ENCODE measurements around the gene NFATC3.

NFATC3 gene

DNA sequence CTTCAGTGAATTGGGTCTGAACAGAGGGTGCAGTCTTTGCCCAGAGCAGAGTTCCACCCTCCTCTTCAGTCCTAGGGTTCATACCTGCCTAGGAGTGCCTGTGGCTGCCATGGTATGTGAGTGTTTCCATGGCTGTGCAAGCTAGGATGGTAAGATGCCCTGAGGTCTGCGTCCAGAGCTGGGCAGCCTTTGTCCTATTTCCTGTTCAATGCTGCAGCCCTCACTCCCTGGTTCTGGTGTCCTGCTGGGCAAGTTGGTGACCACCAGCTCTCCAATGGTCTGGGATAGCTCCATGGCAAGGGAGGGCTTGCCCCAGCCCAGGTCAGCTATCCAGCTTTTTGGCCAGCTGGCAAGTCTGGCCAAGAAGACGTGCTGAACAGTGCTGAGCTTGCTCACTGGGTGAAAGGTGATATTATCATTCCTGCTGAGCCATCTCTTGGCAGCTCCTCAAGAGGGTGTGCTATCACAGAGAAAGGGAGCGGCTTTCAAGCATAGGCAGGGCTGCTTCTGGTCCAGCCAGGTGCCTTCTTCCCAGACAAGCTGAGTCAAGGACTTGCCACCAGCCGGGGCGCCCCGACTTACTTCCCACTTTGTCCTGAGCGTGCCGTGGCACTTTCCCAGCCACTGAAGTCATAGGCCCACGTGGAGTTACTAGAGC, 13.0 kb upstream of the NFATC3 start:
- no peak for DNase-seq

DNA sequence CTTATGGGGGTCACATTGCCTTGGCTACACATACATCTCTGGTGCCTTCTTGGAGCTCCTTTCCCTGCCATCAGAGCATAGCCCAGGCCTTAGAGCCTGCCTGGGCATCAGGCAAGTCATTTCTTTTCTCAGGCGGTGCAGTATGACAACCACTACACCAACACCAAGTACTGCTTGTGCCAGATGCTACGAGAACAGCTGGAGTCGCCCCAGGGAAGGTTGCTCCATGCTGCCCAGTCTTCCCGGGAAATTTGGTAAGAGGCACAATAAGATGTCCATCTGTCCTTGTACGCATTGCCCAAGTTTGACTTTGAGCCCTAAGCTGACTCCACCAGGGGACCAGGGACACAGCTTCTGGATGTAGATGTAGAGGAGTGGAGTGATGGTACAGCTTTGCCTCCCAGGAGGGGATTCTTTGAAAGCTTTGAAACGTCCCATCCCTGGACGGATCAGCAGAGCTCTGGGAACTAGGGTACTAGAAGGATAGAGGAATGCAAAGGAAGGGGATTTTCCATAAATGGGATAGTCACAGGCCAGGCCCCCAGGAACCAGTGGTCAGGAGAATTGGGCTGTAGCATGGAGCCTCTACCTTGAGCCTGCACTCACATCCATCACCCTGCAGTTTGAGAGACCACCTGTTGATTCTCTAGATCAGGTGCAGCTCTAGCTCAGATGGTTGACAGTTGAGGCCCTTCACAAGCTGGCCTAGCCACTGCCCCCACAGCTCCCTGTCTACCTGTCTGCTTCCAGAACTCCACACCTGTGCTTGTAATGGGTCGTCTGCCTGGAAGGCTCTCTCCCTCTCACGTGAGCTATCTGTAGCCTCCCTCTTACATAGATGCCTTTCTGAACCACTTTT, 11.0 kb upstream of the NFATC3 start:
- no peak for DNase-seq

DNA sequence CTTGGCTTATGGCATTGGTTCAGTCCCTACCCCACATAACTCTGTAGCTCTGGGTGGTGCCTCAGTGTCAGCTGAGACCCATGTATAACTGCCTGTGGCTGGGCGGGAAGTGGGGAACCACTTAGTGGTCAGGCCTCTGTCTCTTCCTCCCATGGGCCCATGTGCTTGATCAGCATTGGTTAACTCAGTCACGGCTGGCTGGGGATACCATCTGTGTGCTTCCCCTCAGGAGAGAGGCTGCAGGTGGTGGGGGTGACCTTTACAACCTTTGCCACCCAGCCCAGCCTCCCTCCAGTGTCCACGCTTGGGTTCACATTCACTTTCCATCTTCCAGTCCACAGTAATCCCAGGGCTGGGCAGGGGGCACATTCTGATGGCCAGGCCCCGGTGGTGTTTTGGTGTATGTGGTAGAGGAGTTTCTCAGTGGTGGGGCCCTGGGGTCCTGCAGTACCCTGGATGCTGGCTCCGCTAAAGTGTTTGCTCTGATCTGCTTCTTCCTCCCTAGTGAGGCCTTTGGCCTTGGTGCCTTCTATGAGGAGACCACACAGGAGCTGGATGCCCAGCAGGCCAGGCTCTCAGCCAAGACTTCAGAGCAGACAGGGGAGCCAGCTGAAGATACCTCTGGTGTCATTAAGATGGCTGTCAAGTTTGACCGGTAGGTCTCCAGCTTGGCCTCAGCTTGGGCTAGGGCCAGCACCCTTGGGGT, 10.2 kb upstream of the NFATC3 start:
- no peak for DNase-seq

DNA sequence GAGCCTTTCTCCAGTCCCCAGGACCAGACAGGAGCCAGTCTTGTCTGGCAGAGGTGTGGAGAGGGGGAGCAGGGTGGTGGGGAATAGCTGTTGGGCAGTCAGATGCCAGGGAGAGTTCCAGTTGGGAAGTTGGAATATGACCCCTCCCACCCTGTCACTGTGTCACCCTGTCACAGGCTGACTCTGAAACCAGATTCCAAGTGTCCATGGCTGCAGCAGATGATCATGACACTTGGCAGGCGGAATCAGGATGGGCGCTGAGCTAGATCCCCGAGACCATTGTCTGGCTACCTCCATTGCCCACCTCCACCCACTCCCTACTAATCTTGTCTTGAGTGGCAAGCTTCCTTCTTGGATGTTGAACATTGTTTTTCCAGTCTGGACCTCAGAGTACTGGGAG, 9.2 kb upstream of the NFATC3 start:
- DNase-seq: no peak

DNA sequence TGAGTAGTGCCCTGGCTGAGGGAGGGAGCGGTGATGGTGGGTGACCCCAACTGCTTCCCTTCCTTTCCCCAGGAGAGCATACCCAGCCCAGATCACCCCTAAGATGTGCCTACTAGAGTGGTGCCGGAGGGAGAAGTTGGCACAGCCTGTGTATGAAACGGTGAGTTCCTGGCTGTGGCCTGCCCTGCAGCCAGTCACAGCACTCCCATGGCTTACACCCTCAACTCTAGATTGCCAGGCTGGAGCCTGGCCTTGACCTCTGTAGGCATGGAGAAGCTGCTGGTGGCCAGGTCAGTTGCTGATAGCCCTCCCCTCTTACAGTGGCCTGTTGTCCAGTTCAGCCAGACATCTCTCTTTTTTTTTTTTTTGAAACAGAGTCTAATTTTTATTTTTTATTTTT, 8.6 kb upstream of the NFATC3 start:
- no peak for DNase-seq

GRCh38 chr16:68077866-68078700, 7.1 kb upstream of the NFATC3 start:
- no peak for DNase-seq

GRCh38 chr16:68078701-68079375, 6.3 kb upstream of the NFATC3 start:
- DNase-seq: no peak

DNA sequence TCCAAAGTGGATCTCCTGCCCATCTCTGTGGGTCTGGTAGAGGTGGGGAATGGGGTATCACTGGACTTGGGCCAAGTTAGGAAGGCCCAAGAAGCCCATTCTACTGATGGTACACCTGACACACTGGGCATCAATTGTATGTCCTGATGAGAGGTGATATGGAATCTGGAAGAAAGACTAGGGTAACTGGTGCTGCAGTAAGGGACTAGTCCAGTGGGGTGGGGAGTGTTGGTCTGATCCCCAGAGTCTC, 5.9 kb upstream of the NFATC3 start:
- DNase-seq: no peak

DNA sequence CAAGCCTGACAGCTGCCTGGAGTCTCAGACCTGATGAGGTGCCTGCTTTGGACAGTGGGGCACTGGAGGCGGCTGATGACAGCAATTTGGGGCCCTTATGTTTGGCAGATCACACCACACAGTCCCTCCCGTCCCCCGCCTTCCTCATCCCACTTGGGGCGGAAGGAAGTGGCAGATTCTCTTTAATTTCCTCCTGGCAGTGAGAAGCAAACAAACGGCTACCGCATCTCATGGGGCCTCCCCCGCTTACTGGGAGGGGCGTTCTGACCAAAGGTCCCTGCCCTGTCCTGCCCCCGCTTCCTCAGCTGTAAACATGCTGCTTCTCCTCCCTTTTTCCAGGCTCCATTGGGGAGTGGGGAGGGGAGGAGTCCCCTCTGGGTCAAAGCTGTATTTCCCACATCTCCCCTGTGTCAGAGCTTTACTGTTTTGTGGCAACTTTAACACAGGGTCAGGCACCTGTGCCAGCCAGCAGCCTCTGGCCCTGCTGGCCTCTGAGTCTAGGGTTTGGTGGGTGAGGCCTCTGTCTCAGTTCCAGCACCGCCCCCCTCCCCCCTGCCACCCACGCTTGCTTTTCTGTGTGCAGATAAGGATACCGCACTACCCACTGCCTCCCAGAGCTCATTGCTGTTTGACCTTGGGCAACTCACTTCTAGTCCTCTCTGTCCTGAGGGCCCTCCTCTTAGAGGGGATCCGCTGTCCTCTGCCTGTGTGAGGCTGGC, 5.4 kb upstream of the NFATC3 start:
- DNase-seq: peak in 17 of 56 donors; percentile 10 to 54 (median 22)

GRCh38 chr16:68081861-68082628, 3.1 kb upstream of the NFATC3 start:
- peak in 2 of 56 donors; percentile 9 to 32 for DNase-seq

DNA sequence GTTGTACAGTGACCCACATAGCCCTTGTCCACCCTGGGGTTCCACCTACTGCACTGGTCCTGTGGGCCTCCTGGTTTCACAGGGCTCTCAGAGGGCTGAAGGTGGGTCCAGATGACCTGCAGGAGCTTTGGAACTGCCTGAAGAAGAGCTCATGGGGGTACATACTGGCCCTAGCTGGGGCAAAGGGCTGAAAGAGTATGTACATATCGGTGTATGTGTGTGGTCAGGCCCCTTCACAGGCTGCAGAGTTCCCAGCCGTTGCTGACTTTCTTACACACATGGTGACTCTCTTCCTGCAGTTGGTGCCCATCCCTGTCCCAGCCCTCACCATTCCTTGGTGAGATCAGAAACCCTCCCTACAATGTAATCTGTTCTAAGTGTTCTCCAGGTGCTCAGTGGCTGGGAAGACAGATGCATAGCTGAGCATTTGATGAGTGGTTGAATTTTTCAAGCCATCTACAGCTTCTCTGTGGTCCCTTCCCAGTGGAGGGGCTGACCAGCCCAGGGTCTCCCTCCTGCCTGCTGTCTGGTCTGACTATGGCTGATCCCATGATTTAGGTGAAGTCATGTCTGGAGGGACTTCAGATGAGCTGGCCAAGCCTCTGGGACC, 2.4 kb upstream of the NFATC3 start:
- DNase-seq: no peak

GRCh38 chr16:68083239-68083781, 1.9 kb upstream of the NFATC3 start:
- DNase-seq: no peak

GRCh38 chr16:68083861-68084503, 1.2 kb upstream of the NFATC3 start:
- DNase-seq: peak in 2 of 56 donors; percentile 54 to 71

- peak; percentile 68 to 97 (median 91) for DNase-seq
These were observed 489 bp upstream of the NFATC3 start for GRCh38 chr16:68084504-68085258.

GRCh38 chr16:68086336-68086841, 1.2 kb downstream of the NFATC3 start:
- no peak for DNase-seq

DNA sequence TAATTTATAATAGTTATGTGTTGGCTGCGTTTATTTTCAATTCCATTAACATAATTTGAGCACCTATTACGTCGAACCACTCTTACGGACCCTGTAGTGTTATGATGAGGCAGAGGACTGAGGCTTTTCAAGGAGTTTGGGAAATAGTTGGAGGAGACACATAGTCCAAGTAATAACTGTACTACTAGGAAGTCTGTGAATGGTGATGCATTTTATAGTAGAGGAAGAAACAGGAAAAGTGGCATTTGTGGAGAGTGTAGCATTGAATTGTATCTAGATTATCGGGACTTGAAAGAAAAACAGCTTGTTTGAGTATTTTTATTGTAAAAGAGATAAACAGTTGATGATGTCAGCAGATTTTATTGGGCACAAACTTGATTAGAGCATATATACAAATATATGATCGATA, 1.7 kb downstream of the NFATC3 start:
- DNase-seq: no peak

DNA sequence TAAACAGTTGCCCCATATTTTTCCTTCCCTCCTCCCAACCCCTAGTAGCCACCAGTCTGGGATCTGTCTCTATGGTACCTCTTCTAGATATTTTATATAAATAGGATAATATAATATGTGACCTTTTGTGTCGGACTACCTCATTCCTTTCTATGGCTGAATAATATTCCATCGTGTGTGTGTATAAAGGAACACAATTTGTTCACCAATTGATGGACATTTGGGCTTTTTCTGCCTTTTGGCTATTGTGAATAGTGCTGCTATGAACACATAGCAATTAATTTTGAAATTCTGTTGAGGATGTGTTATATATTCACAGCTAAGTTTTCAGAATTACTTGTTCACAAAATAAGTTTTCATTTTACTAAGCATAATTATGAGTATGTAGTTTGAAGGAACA, 2.5 kb downstream of the NFATC3 start:
- no peak for DNase-seq

All from amygdala (tissue), 56 donors.